Activated CD8-positive, alpha-beta memory T cell treated with anti-CD3 and anti-CD28 coated beads for 4 hours (primary cell): ENCODE measurements around the gene MAP4K3.
"Not testable (repeated sequence)": the region's sequence is repeated elsewhere in the genome, so short reads cannot be mapped to it uniquely, and the experiment has no call there.

Source experiments
- DNase-seq, 2 donors: peaks; one replicate each; pipeline ENCODE4 v3.0.0-alpha.2; 2020; ENCODE audit warnings: low read depth in 2 of 2

MAP4K3 gene

GRCh38 chr2:39373181-39373802 lies 63.8 kb downstream of the MAP4K3 start:
- DNase-seq = no peak

- no peak for DNase-seq
Measured at GRCh38 chr2:39370101-39370500, 67.0 kb downstream of the MAP4K3 start.

- no peak for DNase-seq
Measured at GRCh38 chr2:39368846-39369245, 68.2 kb downstream of the MAP4K3 start.

- DNase-seq = no peak
Measured at GRCh38 chr2:39368376-39368775, 68.7 kb downstream of the MAP4K3 start.

GRCh38 chr2:39362595-39362994 lies 74.5 kb downstream of the MAP4K3 start:
- DNase-seq = no peak

GRCh38 chr2:39361511-39361910 lies 75.6 kb downstream of the MAP4K3 start:
- DNase-seq = no peak

- not testable (repeated sequence) for DNase-seq
Measured at GRCh38 chr2:39360342-39360741, 76.7 kb downstream of the MAP4K3 start.

- no peak for DNase-seq
Measured at GRCh38 chr2:39359453-39360038, 77.5 kb downstream of the MAP4K3 start.

- DNase-seq = no peak
Measured at GRCh38 chr2:39356922-39357639, 80.0 kb downstream of the MAP4K3 start.

- DNase-seq = no peak
Measured at GRCh38 chr2:39350658-39351057, 86.4 kb downstream of the MAP4K3 start.

GRCh38 chr2:39338502-39338901 lies 98.6 kb downstream of the MAP4K3 start:
- no peak for DNase-seq

GRCh38 chr2:39335930-39336329 lies 101.2 kb downstream of the MAP4K3 start:
- DNase-seq = no peak

- no peak for DNase-seq
Measured at GRCh38 chr2:39334978-39335377, 102.1 kb downstream of the MAP4K3 start.

- DNase-seq = no peak
Measured at GRCh38 chr2:39334529-39334928, 102.6 kb downstream of the MAP4K3 start.

GRCh38 chr2:39326644-39327043 lies 110.4 kb downstream of the MAP4K3 start:
- no peak for DNase-seq

- no peak for DNase-seq
Measured at GRCh38 chr2:39325966-39326365, 111.1 kb downstream of the MAP4K3 start.

GRCh38 chr2:39321056-39322035 lies 115.7 kb downstream of the MAP4K3 start:
- DNase-seq = not testable (repeated sequence)

- no peak for DNase-seq
Measured at GRCh38 chr2:39320162-39320561, 116.9 kb downstream of the MAP4K3 start.

GRCh38 chr2:39313575-39313974 lies 123.5 kb downstream of the MAP4K3 start:
- DNase-seq = no peak

GRCh38 chr2:39311469-39311868 lies 125.6 kb downstream of the MAP4K3 start:
- no peak for DNase-seq

- no peak for DNase-seq
Measured at GRCh38 chr2:39308778-39309177, 128.3 kb downstream of the MAP4K3 start.

GRCh38 chr2:39306626-39307025 lies 130.5 kb downstream of the MAP4K3 start:
- no peak for DNase-seq
